Measurements from ENCODE around the gene HAPLN1.
"Not testable (repeated sequence)": the region's sequence is repeated elsewhere in the genome, so short reads cannot be mapped to it uniquely, and the experiment has no call there.

The HAPLN1 gene

GRCh38 chr5:83720836-83721537 is at the start of gene HAPLN1:
Gene HAPLN1 (minus strand): TSS chr5:83720855. CDS start chr5:83673523, 47,332 bp downstream.
- DNase-seq (ENCODE audit: low read depth), result no peak

- no peak for DNase-seq (ENCODE audit: low read depth)
These were observed 46.8 kb upstream of the HAPLN1 start for GRCh38 chr5:83767409-83767992.

DNA sequence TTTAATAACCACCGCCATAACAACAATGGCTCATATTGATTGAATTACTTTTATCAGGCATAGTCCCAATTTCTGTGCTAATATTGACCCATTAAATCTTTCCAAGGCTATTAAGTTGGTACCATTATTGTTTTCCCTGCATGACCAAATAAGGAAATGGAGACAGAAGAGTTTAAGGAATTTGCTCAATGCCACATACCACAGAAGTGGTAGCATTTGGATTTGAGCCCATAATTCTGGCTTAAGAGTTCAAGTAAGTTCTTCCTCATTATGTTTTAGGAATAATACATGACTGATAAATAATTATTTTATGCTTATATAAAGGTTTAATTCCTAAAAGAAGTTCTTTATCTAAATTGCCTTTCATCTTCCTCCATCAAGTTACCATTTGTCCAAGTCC is 43.4 kb upstream of the HAPLN1 start:
- no peak for DNase-seq (ENCODE audit: low read depth)

DNA sequence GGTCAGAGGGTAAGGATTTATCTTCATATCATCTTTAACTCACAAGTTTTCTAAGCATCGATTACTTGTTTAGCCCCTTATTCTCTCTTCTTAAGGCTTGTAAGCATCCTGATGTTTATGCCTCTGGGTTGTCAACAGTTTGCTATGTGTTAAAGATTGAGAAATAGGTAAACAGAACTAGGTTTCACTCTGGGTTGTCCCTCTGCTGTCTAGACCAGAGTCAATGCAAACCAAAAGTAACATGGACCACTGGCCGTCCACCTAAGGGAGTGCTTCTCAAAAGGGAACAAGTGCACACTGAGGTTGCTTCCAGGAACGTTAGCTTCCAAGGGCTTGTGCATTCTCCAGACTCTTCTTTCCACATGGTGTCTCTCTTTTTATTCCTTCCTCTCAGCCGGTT is 39.9 kb upstream of the HAPLN1 start:
- DNase-seq (ENCODE audit: low read depth), result no peak

GRCh38 chr5:83752700-83753099 is 32.0 kb upstream of the HAPLN1 start:
- DNase-seq (ENCODE audit: low read depth), result no peak

- no peak for DNase-seq (ENCODE audit: low read depth)
These were observed 30.5 kb upstream of the HAPLN1 start for GRCh38 chr5:83751201-83751600.

- DNase-seq (ENCODE audit: low read depth), result no peak
These were observed 30.1 kb upstream of the HAPLN1 start for GRCh38 chr5:83750749-83751148.

DNA sequence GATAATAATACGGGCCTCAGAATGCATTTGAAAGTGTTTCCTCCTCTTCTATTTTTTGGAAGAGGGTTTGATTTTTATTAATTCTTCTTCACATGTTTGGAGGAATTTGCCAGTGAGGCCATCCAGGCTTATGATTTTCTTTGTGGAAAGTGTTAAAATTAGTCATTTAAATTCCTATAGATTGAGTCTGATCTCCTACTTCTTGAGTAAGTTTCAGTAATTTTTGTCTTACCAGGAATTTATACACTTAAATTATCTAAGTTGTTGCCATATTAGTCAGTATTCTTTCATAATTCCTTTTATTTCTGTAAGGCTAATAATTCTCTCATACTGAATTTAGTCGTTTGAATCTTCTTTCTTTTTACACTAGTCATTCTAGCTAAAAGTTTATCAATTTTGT is 25.2 kb upstream of the HAPLN1 start:
- DNase-seq (ENCODE audit: low read depth), result no peak

DNA sequence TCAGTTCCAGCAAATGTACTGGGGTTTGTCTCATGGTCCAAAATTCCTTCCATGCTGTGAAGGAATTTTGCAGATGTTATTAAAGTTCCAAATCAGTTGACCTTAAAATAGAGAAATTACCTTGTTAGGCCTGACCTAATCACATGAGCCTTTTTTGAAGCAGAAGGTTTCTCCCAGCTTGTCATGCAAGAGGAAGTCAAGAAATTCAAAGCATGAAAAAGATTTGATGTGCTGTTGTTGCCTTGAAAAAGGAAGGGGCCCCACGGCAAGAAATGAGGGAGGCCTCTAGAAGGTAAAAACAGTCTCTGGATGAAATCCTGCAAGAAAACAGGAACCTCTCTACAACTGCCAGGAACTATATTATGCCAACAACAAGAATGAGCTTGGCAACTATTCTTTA is 24.2 kb upstream of the HAPLN1 start:
- DNase-seq (ENCODE audit: low read depth), result no peak

- DNase-seq (ENCODE audit: low read depth), result no peak
These were observed 21.4 kb upstream of the HAPLN1 start for GRCh38 chr5:83742089-83742488.

DNA sequence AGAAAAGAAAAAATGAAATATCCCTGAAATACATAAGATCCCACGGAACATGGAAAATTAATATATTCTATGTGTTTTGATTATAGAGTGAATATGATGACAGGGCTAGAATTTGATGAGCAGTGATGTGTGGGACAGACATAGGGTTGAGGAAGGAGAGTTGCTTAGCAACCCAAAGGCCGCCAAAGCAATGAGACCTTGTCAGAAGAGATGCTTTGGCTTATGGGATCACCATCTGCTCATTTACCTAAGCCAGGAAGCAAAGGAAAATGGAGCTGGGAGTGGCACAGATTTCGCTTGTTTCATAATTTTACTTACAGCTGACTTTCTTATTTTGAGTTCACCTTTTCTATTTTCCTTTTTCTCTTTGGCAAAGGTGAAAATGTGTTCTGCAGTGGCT is 20.9 kb upstream of the HAPLN1 start:
- DNase-seq (ENCODE audit: low read depth), result no peak

GRCh38 chr5:83740741-83741140 is 20.1 kb upstream of the HAPLN1 start:
- no peak for DNase-seq (ENCODE audit: low read depth)

GRCh38 chr5:83736169-83736568 is 15.5 kb upstream of the HAPLN1 start:
- DNase-seq (ENCODE audit: low read depth), result not testable (repeated sequence)

GRCh38 chr5:83735058-83735457 is 14.4 kb upstream of the HAPLN1 start:
- DNase-seq (ENCODE audit: low read depth), result not testable (repeated sequence)

DNA sequence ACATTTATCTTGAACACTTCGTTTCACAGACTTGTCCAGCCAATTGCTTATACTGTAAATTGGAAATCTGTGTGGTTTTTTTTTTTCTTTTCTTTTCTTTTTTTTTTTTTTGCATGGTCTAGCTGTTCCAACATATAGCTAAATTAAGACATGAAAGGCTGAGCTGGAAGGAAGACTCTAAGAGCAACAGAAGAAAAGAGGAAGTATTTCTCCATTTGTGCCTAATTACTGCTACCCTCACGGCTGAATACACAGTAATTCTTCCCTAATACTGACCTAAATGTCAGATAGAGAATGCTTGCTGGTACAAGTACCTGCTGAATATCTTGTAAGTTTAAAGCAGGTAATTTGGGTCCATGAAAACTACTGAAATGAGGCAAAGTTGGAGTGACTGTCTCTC is 11.0 kb upstream of the HAPLN1 start:
- DNase-seq (ENCODE audit: low read depth), result no peak

DNA sequence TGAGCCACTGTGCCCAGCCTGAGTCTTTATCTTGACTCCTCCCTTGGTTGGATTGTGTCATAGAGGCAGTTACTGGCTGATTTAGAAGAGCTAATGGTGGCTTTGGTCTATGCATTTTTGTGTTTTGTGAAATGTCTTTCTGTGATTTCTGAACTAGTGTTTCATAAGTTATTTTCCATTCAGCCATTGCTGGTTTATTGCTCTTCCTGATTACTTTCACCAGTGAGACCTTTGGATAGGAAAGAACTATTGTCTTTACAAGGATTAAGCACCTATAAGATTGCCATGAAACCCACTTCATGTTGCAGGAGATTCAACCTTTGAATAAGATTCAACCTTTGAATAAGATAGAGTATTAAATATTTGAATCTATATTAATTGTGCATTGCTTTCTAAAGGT is 8.7 kb upstream of the HAPLN1 start:
- no peak for DNase-seq (ENCODE audit: low read depth)

DNA sequence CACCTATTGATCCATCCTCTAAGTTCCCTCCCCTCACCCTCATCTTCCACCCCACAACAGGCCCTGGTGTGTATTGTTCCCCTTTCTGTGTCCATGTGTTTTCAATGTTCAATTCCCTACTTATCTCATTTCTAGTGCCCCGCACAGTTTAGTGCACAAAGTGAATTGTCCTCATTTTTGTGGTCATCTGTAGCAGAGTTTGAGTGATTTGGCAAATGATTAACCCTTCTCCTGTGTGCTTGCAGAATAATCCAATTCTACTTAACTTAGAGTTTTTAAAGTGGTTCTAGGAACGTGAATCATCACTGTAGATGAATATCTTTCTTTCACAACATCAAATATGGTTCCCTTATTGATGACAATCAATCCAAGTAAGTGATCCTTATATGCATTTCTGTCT is 6.3 kb upstream of the HAPLN1 start:
- no peak for DNase-seq (ENCODE audit: low read depth)

DNA sequence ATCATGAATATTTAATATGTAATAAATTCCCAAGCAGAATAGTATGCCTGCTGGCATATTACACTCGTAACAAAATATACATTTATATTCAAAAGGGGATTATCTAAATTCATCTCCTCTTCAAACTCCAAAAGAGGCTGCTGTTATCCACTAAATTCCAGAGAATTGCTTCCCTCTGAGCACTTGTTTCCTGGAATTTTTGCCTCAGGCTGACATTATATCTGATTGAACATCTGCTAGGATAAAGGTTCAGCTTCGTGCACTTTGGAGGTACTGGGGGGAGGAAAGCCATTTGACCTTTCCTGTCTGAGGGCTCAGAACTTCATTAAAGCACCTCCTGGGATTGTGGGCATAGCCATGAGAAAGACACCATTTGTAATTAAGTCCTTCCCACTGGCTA is 4.3 kb upstream of the HAPLN1 start:
- no peak for DNase-seq (ENCODE audit: low read depth)

DNA sequence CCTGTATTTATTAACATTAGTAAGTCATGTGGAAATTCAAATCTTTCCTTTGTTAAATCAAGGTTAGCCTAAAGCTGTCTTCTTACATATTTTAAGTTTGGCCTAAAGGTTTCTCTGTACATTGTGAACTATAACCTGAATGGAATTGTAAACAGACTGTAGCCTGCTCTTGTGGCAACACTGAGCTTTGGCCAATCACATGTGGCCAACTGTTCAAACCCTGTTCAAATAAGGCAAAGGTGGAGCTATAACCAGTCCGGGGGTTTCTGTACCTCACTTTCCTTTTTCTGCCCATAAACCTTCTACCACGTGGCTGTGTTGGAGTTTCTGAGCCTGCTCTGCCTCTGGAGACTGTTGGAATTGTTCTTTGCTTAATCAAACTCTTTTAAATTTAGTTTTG is 3.3 kb upstream of the HAPLN1 start:
- DNase-seq (ENCODE audit: low read depth), result no peak

DNA sequence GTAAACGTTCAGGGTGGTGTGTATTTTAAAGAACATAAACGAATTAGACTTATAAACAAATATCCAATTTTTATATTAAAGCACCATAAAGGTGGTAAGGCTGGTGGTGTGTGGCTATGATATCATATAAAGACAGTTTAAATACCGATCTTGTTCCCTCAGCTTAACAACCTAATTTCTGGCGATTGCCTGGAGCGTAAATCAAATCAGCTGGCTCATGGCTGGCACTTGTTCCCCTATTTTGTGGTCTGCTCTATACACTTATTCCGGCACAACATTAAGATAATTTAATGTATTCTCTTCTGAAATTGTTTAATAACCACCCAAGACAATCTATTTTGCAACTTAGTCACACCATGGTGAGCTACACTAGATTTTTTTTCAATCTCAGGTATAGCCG is 2.4 kb upstream of the HAPLN1 start:
- no peak for DNase-seq (ENCODE audit: low read depth)

DNA sequence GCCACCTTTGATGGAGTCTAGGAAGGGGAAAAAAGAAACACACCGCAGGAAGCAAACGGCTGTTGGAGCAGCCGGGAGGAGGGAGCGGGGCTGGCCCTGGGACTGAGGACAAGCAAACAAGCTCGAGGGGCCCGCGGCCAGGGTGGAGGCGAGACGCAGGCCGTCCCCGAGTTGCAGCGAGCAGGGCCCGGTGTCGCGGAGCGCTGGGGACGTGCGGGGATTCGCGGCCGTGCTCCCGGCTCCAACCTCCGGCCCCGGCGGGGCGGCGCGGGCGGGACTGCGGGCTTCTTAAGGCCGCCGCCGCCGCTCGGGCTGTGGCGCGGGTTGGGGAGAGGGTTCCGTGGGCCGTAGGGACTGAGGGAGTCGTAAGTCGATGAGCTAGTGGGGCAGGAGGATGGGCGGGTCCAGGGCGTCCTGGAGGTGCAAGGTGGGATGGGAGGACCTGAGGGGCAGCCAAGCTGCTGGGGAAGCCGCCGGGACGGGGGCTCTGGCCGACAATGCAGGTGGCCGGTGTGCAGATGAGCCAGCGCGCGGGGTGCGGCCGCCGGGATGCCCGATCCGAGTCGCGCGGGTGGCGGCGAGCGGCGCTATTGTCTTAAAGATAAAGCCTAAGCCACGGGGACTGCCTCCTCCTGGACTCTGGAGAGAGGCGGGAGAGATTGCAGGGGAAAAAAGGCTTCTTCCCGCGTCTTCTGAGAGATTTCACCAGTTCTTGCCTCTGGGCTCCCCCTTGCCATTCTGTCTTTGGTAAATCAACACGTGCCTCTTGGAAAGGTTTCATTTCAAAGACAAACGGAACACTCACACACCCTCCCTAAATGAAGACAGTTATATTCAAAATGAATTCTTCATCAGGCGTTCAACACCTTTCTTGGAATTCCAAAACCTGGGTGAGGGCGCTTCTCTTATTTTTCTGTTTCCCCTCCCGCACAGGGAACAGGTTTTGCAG is 1.6 kb upstream of the HAPLN1 start:
- no peak for DNase-seq (ENCODE audit: low read depth)

DNA sequence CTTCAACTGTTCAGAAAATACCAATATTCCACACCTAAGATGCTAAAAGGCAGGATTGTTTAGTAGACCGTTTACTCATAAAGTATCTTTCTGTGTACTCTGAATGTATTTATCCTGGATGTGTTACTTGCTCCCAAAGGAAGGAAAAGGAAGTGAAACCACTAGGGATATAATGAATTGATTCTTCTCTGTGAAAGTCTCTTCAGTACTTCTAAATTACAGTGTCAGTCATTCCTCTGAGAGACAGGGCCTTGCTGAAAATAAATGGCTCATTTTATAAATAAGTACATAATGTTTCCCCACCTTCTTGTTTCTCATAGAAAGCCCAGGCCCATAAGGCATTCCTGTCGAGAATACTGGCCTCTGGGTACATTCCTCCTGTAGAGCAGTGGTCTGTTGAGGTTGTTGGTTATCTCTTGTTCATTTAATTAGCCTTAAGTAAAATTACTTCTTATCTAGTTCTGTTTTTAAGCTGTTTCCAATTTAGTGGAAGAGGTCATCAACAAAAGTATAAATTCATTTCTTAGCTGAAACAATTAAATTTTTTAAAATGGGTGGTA is 1.6 kb downstream of the HAPLN1 start:
- DNase-seq (ENCODE audit: low read depth), result no peak
